Body of pancreas (tissue), 4 donors: ENCODE measurements around the gene PRODH. TPM values are rescaled to one million over a fixed set of nuclear protein-coding genes. Genes with fewer than 3 reads are reported as not detected.
"Not testable (repeated sequence)": the region's sequence is repeated elsewhere in the genome, so short reads cannot be mapped to it uniquely, and the experiment has no call there.

Experiments
- ATAC-seq: fragments of 150-250 bp; one replicate; pipeline ENCODE4 v1.9.1; 2016
- DNase-seq, 4 donors: peaks; one replicate each; pipeline ENCODE4 v3.0.0-alpha.2; 2019
- H3K27ac ChIP-seq, 4 donors: fragments of 200-600 bp; sonication (generic); 1 replicate in 3 of 4; 2 replicates in 1 of 4; pipeline versions ENCODE4 v1.5.1 to v1.6.1; 2016 to 2019; ENCODE audit warnings: mild to moderate bottlenecking in 1 of 4, mixed read lengths in 1 of 4, moderate library complexity in 1 of 4
- H3K27me3 ChIP-seq, 2 donors: fragments of 200-600 bp; sonication (generic); one replicate each; pipeline ENCODE4 v1.6.0; 2016; ENCODE audit warnings: mild to moderate bottlenecking in 1 of 2
- H3K36me3 ChIP-seq, 2 donors: fragments of 200-600 bp; sonication (generic); replicated peaks in 1 of 2; 2 replicates each; pipeline ENCODE4 v1.5.1; 2016; ENCODE audit warnings: low read depth in 2 of 2; ENCODE audit not compliant: insufficient read depth in 1 of 2
- H3K4me1 ChIP-seq: fragments of 200-600 bp; sonication (generic); one replicate; pipeline ENCODE4 v1.6.0; 2016
- H3K4me3 ChIP-seq, 2 donors: fragments of 200-600 bp; sonication (generic); 1 replicate in 1 of 2; 2 replicates in 1 of 2; pipeline ENCODE4 v1.5.1; 2016 to 2019
- H3K9me3 ChIP-seq, 3 donors: fragments of 200-600 bp; sonication (generic); 1 replicate in 2 of 3; 2 replicates in 1 of 3; pipeline ENCODE4 v1.5.1; 2016
- POLR2A ChIP-seq, 3 donors: fragments of 450-650 bp; IDR thresholded peaks; one replicate each; pipeline ENCODE4 v1.6.1; 2016; ENCODE audit warnings: antibody characterized with exemption in 3 of 3, mild to moderate bottlenecking in 2 of 3
- WGBS, 2 donors: methylation state at CpG; one replicate each; pipeline ENCODE4 v1.1.5; 2017; 5-methylcytosine and 5-hydroxymethylcytosine counted together
- intact Hi-C: fragments of 100-400 bp; cut with DNase I; formaldehyde crosslinking; loops from one replicate; pipeline ENCODE4 v1.15.1; 2023
- total RNA-seq, 2 donors: library from RNA; depleted of rRNA; stranded (reverse); fragments of >200 nt; gene quantifications; one replicate each; pipeline ENCODE4 v1.1.0, GENCODE V29; 2016
- TF ChIP-seq, protein P1 (sequence below), 7 experiments: fragments of 450-650 bp in 4 of 7; fragments of 200-600 bp in 3 of 7; sonication (generic) in 3 of 7; IDR thresholded peaks; one replicate each; pipeline ENCODE4 v1.5.1; 2016 to 2019; ENCODE audit warnings: antibody characterized with exemption in 7 of 7

Gene PRODH
- total RNA-seq, 2 donors from 2014 or later = 1.0 to 11.5 TPM

DNA sequence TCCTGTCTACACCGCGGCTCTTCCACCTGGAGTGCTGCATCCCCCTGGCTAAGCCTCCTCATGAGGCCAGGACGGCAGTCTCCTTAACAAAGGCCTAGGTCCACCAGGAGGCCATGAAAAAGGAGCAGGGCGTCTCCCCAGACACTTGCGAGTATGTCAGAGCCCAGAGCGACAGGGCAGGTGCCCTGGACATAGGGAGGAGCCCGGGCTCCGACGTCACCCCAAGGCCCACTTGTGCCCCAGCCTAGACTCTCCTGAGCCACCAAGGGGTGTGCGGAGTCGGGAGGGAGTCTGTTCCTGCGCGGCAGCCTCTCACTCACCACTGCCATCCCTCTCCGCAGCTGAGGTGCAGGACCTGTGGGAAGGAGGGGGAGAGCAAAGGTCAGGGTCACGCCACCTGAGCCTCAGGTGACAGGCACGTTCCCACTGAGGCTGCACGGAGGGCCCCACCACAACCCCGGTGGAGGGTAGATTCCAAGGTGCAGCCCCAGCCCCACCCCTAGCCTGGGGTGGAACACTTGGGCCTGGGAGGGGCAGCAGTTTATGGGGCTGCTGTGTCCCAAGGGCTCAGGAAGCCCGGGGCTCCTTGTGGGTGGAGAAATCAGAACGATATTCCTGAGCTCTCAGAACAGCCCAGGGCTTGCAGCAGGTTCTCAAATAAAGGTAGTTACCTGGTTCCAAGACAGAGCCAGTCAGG, 10.6 kb downstream of the PRODH start:
- Histone ChIP-seq H3K36me3 (no peaks in the 10 kb centered on the region), H3K27ac (no peak overlapping the region), H3K4me3 (no peak overlapping the region), H3K4me1 (no peaks in the 10 kb centered on the region), H3K27me3 (no peaks in the 10 kb centered on the region), H3K9me3 (no peaks in the 10 kb centered on the region)
- WGBS, 2 donors = no CpG with 5 or more reads among the region's 20 CpGs
- no peak for DNase-seq
- ATAC-seq = no peak
- no peak for TF ChIP-seq POLR2A (IDR thresholded peaks at IDR 0.05)
- TF ChIP-seq, protein P1, sequence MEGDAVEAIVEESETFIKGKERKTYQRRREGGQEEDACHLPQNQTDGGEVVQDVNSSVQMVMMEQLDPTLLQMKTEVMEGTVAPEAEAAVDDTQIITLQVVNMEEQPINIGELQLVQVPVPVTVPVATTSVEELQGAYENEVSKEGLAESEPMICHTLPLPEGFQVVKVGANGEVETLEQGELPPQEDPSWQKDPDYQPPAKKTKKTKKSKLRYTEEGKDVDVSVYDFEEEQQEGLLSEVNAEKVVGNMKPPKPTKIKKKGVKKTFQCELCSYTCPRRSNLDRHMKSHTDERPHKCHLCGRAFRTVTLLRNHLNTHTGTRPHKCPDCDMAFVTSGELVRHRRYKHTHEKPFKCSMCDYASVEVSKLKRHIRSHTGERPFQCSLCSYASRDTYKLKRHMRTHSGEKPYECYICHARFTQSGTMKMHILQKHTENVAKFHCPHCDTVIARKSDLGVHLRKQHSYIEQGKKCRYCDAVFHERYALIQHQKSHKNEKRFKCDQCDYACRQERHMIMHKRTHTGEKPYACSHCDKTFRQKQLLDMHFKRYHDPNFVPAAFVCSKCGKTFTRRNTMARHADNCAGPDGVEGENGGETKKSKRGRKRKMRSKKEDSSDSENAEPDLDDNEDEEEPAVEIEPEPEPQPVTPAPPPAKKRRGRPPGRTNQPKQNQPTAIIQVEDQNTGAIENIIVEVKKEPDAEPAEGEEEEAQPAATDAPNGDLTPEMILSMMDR (IDR thresholded peaks at IDR 0.05) = no peak
- intact Hi-C loops = no loop called here

DNA sequence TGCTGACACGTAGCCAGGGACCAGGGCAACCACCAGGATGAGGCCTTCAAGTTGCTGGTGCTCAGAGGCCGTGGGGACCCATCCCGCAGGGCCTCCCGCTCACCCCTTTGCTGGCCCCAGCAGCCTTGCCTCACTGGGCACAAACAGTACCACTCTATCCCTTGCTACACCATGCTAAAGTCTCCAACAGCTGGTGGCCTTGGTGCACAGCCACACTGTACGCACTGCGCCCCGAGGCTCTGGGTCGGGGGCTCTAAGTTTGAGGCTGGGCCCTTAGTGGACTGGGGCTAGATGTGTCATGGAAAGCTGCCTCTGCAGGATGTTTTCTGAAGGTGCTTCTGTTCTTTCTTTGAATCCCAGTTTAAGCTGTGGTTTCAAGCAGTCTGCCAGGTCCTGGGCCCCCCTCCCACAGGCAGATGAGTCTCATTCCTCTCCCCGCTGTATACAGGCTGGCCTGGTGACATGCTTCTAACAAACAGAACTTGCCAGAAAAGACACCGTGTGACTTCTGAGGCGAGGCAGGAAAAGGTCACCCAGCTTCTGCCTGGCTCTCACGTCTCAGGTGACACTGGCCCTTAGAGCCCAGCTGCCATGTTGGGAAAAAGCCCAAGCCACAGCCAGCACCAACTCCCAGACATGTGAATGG, 15.7 kb downstream of the PRODH start:
- WGBS, 2 donors = no CpG with 5 or more reads among the region's 12 CpGs

DNA sequence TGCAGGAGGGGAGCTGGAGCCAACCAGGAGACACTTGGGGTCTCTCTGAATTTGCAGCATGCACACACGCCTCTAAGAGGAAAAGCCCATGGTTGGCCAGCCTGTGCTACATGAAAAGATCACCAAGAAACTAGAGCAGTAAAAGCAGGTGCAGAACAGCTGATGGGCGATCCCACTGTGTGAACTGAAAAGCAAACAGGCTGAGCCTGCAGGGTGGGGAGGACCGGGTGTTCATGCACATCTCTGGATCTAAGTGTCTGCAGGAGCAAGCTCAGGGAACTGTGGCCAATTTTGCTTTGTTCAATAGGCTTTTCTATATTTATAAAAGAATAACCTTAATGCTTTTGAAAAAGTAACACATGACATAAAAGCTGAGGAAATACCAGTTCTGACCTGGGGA, 18.3 kb downstream of the PRODH start:
- H3K4me3 ChIP-seq, H3K27me3 ChIP-seq, ATAC-seq, H3K27ac ChIP-seq, H3K36me3 ChIP-seq, H3K4me1 ChIP-seq, intact Hi-C loops, H3K9me3 ChIP-seq, DNase-seq: not testable (repeated sequence)
- 38% methylated on average over 1 of the region's 3 CpGs; no CpG with 5 or more reads in 1 of the 2 donors for WGBS, 2 donors

More for the DNA sequence above, 15.7 kb downstream of the PRODH start:
- H3K9me3 ChIP-seq, H3K27me3 ChIP-seq, intact Hi-C loops, H3K27ac ChIP-seq, H3K36me3 ChIP-seq, ATAC-seq, H3K4me3 ChIP-seq, DNase-seq, H3K4me1 ChIP-seq: not testable (repeated sequence)

DNA sequence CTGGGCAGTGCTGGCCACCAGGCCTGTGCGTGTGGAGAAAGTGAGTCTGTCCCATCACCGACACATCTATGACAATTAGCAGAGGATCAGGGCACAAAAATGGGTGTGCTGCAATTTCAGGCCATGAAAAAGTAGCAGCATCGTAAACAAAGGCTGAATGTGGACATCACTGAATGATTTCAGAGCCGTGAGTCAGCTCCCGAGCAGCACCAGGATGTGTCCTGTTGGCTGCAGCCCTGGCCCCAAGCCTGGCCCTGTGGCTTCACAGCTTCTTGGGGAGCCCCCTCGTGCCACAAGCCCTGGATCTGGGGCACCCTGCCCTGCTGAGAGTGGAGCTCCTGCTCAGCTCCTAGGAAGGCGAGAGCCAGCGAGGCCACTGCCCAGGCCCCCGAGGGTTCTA, 20.5 kb downstream of the PRODH start:
- H3K27me3 ChIP-seq, H3K36me3 ChIP-seq, H3K27ac ChIP-seq, intact Hi-C loops, H3K4me3 ChIP-seq, H3K9me3 ChIP-seq, DNase-seq, ATAC-seq, H3K4me1 ChIP-seq: not testable (repeated sequence)
- WGBS, 2 donors = no CpG with 5 or more reads among the region's 9 CpGs

DNA sequence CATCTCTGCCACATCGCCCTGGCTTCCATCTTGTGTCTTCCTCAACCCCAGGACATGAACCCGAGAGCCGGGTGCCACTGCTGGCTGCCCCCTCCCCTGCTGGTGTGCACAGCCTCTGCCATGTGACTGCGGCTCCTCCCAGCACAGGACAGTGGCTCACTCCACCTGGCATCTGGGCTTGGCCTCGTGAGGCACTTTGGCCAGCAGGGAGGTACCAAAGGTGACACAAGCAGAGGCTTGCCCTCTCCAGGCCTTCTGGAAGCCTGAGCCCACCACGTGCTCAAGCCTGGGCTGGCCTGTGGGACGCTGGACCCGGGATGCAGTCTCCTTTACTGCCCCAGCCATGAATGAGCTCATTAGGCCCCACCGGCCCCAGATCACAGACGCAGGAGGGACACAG, 21.5 kb downstream of the PRODH start:
- no CpG with 5 or more reads among the region's 10 CpGs for whole genome bisulfite sequencing, 2 donors
- H3K4me3 ChIP-seq, intact Hi-C loops, H3K9me3 ChIP-seq, H3K27ac ChIP-seq, ATAC-seq, H3K4me1 ChIP-seq, H3K36me3 ChIP-seq, H3K27me3 ChIP-seq, DNase-seq: not testable (repeated sequence)

DNA sequence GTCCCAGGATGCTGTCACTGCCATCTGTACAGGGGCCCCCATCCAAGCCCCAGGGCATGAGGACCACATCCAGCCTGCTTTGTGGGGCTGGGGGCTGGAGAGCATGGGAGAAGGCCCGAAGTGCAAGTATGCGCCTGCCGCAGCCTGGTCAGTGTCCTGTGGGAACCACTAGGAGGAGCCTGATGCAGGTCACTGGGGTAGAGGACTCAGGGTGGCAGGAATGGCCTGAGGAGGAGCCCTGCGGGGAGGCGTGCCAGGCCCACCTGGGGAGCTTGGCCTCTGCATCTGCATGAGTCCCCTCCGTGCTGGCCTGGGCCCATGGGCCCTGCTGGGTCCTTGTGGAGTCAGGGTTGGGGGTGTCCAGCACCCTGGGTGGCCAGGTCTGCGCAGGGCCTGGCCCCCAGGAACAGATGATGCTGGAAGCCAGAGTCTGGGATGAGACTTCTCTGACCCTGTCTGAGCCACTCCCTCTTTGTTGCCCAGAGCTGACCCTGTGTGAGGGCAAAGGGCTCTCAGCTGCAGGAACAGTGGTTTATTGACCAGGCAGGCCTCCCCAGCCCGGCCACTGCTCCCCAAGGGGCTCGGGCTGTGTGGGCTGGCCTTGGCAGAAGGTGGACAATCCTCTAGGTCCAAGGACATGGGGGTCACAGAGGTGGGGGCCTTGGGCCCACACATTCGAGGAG, 23.7 kb downstream of the PRODH start:
- H3K9me3 ChIP-seq, H3K27me3 ChIP-seq, H3K4me3 ChIP-seq, H3K36me3 ChIP-seq, H3K27ac ChIP-seq, intact Hi-C loops, H3K4me1 ChIP-seq, ATAC-seq, DNase-seq: not testable (repeated sequence)
- no CpG with 5 or more reads among the region's 10 CpGs for WGBS, 2 donors

DNA sequence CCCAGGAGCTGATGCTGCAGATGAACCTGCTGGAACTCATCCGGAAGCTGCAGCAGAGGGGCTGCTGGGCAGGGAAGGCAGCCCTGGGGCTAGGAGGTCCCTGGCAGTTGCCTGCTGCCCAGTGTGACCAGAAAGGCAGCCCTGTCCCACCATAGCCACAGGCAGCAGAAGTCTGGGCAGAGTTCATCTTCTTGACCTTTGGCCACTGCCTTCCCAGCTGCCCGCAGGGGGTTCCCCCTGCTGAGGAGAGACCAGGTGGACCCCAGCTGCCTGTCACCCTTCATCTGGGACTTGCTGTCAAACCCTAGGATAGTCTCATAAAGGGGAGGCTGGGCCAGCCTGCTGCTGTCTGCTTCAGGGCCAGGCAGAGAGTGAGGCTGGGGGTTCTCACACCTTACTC, 24.6 kb downstream of the PRODH start:
- ATAC-seq, H3K27me3 ChIP-seq, intact Hi-C loops, H3K36me3 ChIP-seq, H3K9me3 ChIP-seq, H3K27ac ChIP-seq, H3K4me1 ChIP-seq, DNase-seq, H3K4me3 ChIP-seq: not testable (repeated sequence)
- no CpG with 5 or more reads among the region's 2 CpGs for WGBS, 2 donors
